ENCODE results near the gene BRK1. TPM values are rescaled to one million over a fixed set of nuclear protein-coding genes. Genes with fewer than 3 reads are reported as not detected.
A peak's percentile ranks its signal among the peaks of the same experiment; 100 is the strongest.

The BRK1 gene
- total and polyA plus RNA-seq, 9 of the 15 experiments (the other 6 are each of a cell fraction or from before 2014, with no cell fraction given), result 105 to 634 (median 250) TPM

GRCh38 chr3:10164546-10165393 lies 49.3 kb downstream of the BRK1 start, which contains the start of gene IRAK2 (continued):
- TF ChIP-seq TEAD2 (tag; IDR thresholded peaks at IDR 0.05) (no peak), SMC3 (conservative IDR thresholded peaks at IDR 0.05; ENCODE audit: insufficient read depth, low read depth, low read length) (peak; percentile 38), RBM34 (IDR thresholded peaks at IDR 0.05; ENCODE audit: borderline replicate concordance, insufficient read depth, low read length) (no peak), HDAC8 (tag; IDR thresholded peaks at IDR 0.05) (no peak), SMARCA4 (IDR thresholded peaks at IDR 0.05) (no peak), GABPB1 (CRISPR knock-in tag; IDR thresholded peaks at IDR 0.05) (peak; percentile 76), CUX1 (CRISPR knock-in tag; IDR thresholded peaks at IDR 0.05) (no peak), ATF7 (IDR thresholded peaks at IDR 0.05) (peak; percentile 40), BRF2 (IDR thresholded peaks at IDR 0.05; ENCODE audit: borderline replicate concordance, insufficient read depth, insufficient read length) (no peak), RBM14 (IDR thresholded peaks at IDR 0.05; ENCODE audit: borderline replicate concordance, insufficient read depth, low read depth, low read length) (no peak), PHF20 (IDR thresholded peaks at IDR 0.05; ENCODE audit: partially characterized antibody) (peak; percentile 53), ATF2 (CRISPR knock-in tag; IDR thresholded peaks at IDR 0.05) (no peak), GMEB1 (CRISPR knock-in tag; IDR thresholded peaks at IDR 0.05) (0 out of 2 replicates have a peak, but pooled peaks have one; percentile 12), HDAC2 (IDR thresholded peaks at IDR 0.05) (no peak), CEBPB (tag; IDR thresholded peaks at IDR 0.05) (no peak), EP300 (IDR thresholded peaks at IDR 0.05; ENCODE audit: low read length) (no peak), SIX5 (IDR thresholded peaks at IDR 0.05; ENCODE audit: borderline replicate concordance in 1 of 2, insufficient read depth in 1 of 2, low read depth in 1 of 2, low read length in 2 of 2) (no peak), HMG20B (CRISPR knock-in tag; IDR thresholded peaks at IDR 0.05) (no peak)

All from K562 (cell line).